ENCODE measurements around the gene FRAS1. TPM values are rescaled to one million over a fixed set of nuclear protein-coding genes. Genes with fewer than 3 reads are reported as not detected.

Gene FRAS1
- total RNA-seq, 2 experiments from 2014 or later: not detected

DNA sequence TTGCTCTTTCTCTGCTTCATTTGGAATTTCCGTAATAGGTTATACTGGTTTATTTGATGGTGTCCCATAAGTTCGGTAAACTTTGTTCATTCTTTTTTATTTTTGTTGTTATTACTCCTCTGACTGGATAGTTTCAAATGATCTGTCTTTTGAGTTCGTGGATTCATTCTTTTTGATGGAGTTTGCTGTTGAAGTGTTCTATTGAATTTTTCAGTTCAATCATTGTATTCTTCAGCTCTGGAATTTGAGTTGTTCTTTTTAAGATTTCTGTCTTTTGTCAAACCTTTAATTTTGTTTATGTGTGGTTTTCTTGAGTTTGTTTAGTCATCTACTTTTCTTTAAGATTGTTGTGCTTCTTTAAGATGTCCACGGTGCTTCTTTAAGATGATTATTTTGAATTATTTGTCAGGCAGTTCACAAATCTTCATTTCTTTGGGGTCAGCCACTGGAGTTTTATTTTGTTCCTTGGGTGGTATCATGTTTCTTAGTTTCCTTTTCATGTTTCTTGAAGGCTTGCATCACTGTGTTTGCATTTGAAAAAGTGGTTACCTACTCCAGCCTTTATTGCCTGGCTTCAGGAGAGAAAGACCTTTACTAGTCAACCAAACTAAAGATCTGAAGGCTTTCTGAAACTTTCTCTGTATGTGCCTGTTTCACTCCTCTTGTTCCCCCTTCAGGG is 339.6 kb downstream of the FRAS1 start:
- no peak for DNase-seq
- H3K27ac Mint-ChIP-seq: no peak overlapping the region
- no peaks in the 10 kb centered on the region for H3K36me3 Mint-ChIP-seq (ENCODE audit: low read depth)
- peaks cover 2% of the 10 kb centered on the region for H3K27me3 Mint-ChIP-seq
- ChIA-PET CTCF (no interaction called here), POLR2A (no interaction called here)
- H3K9me3 Mint-ChIP-seq: no peaks in the 10 kb centered on the region
- no peak overlapping the region for H3K4me3 Mint-ChIP-seq
- no peaks in the 10 kb centered on the region for H3K4me1 Mint-ChIP-seq

DNA sequence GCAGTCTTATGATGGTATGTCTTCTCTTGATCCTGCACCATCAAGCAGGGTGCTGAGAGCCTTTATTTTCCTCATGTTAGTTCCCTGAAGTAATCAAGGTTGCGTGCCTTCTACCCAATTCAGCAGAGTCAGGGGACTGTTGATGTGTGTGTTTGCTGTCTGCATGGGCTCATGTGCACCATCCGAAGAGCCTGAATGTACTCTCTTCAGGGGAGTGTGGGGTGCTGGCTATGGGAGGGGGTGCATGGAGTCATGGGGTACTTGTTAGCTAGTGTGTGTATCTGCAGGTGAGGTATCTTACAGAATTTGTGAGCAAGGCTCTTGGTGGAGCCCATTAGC is 340.1 kb downstream of the FRAS1 start:
- CTCF ChIA-PET: no interaction called here
- peaks cover 2% of the 10 kb centered on the region for H3K27me3 Mint-ChIP-seq
- no peak for DNase-seq
- H3K4me1 Mint-ChIP-seq: no peaks in the 10 kb centered on the region
- H3K27ac Mint-ChIP-seq: no peak overlapping the region
- no peaks in the 10 kb centered on the region for H3K9me3 Mint-ChIP-seq
- POLR2A ChIA-PET: no interaction called here
- no peaks in the 10 kb centered on the region for H3K36me3 Mint-ChIP-seq (ENCODE audit: low read depth)
- H3K4me3 Mint-ChIP-seq: no peak overlapping the region

DNA sequence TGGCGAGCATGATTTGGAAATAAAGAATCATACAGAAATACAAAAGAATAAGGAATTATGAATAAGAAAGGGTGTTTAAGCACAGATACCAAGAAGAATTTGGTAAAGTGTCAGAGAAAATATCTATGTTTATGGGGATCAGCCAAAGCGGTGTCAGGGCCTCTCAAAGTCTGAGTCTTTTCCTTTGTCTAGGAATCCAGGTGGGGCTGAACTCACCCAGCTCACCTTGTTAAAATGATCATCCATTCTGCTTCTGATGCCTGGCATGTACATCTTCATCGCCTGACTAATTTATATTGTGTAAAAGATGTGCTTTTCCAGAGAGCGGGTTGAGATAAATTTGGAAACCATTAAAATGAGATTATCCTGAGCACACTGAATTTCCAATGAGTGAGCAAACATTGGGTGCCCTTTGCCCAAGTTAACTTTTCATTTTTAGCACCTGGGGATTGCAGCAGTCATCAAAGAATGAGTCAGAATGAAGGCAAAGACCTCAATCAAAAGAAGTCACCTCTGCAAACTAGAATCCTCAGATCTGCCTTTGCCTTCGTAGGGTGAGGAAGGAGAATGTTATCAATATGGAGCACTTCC is 352.6 kb downstream of the FRAS1 start:
- DNase-seq: no peak
- no peaks in the 10 kb centered on the region for H3K4me1 Mint-ChIP-seq
- H3K4me3 Mint-ChIP-seq: no peak overlapping the region
- CTCF ChIA-PET: no interaction called here
- no peak overlapping the region for H3K27ac Mint-ChIP-seq
- no peaks in the 10 kb centered on the region for H3K9me3 Mint-ChIP-seq
- H3K36me3 Mint-ChIP-seq (ENCODE audit: low read depth): no peaks in the 10 kb centered on the region
- POLR2A ChIA-PET: no interaction called here
- H3K27me3 Mint-ChIP-seq: peaks cover 3% of the 10 kb centered on the region

DNA sequence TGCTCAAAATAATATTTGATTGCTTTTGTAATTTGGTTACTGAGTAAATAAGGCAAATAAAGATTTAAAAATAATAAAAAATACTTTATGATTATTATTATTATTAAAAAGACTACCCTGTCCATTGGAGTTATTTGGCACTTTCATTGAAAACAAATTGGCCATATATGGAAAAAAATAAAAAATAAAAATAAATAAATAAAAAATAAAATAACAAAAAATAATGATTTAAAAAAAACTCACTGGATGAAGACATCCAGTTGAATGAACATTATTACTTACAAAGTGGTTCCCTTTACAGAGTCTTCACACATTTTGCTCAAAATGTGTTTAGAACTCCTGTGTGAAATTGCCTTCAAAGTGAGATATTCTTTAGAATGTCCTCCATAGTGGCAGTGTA is 353.1 kb downstream of the FRAS1 start:
- no peaks in the 10 kb centered on the region for H3K36me3 Mint-ChIP-seq (ENCODE audit: low read depth)
- CTCF ChIA-PET: no interaction called here
- DNase-seq: no peak
- peaks cover 2% of the 10 kb centered on the region for H3K27me3 Mint-ChIP-seq
- no peaks in the 10 kb centered on the region for H3K9me3 Mint-ChIP-seq
- H3K27ac Mint-ChIP-seq: no peak overlapping the region
- no peak overlapping the region for H3K4me3 Mint-ChIP-seq
- POLR2A ChIA-PET: no interaction called here
- H3K4me1 Mint-ChIP-seq: no peaks in the 10 kb centered on the region

DNA sequence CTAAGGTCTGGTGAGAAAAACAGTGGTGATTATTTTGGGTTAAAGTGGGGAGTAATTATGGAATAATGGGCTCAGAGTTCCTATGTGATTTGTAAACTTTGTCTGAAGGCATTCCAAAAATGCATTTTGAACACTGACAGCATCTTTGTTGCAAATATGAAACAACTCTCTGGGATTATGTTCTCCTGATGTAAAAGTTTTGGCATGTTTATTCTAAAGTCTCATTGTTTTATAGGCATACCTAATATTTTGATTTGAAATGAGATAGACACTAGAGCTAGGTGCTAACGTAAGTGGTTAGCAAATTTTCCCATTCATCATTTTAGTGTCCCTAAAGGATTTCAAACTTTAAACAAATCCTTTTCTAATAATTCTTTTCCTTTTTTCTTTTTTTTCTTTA is 353.6 kb downstream of the FRAS1 start:
- H3K27me3 Mint-ChIP-seq: peaks cover 2% of the 10 kb centered on the region
- H3K27ac Mint-ChIP-seq: no peak overlapping the region
- ChIA-PET POLR2A (no interaction called here), CTCF (no interaction called here)
- H3K9me3 Mint-ChIP-seq: no peaks in the 10 kb centered on the region
- H3K4me1 Mint-ChIP-seq: no peaks in the 10 kb centered on the region
- H3K36me3 Mint-ChIP-seq (ENCODE audit: low read depth): no peaks in the 10 kb centered on the region
- DNase-seq: no peak
- H3K4me3 Mint-ChIP-seq: no peak overlapping the region

DNA sequence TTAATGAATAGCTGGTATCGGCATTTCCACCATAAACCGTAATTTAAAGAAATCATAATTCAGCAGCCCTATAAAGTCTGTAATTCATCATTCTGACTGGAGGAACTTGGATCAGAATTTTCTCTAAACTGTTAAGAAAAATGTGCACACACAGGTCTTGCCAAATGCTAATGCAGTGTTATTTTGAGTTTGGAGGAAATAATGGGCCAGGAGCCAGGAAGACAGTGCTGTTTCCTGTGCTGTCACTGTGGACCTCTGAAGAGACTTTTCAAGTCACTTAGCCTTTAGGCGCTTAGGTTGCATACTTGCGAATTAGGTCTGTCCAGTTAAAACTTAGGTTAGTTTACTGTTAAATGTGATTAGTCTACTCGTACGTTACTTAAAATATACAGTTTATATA is 357.0 kb downstream of the FRAS1 start:
- CTCF ChIA-PET: no interaction called here
- Mint-ChIP-seq H3K4me1 (no peaks in the 10 kb centered on the region), H3K27ac (no peak overlapping the region)

DNA sequence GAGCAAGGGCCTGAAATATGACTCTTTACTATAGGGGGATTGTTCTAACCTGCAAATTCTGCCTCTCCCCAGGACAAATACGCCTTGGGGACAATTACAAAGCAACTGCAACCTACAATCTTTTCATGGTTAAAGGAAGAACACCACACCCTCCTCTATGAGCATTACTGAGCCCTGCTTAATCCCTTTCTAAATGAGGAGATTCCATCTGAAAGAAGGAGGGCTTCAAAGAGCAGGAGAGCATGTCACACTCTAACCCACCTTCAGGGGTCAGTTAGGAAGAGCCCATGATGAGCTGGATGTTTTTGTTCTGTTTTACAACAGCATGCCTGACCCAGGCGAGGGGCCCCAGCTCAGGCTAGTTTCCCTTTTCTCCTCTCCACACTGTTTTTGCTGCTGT is 360.5 kb downstream of the FRAS1 start:
- no peak overlapping the region for H3K4me3 Mint-ChIP-seq
- H3K9me3 Mint-ChIP-seq: no peaks in the 10 kb centered on the region
- CTCF ChIA-PET: no interaction called here
- H3K4me1 Mint-ChIP-seq: no peaks in the 10 kb centered on the region
- H3K27ac Mint-ChIP-seq: no peak overlapping the region
- POLR2A ChIA-PET: no interaction called here
- peaks cover 9% of the 10 kb centered on the region for H3K27me3 Mint-ChIP-seq
- no peak for DNase-seq
- H3K36me3 Mint-ChIP-seq (ENCODE audit: low read depth): no peaks in the 10 kb centered on the region

More for the DNA sequence above, 357.0 kb downstream of the FRAS1 start:
- Mint-ChIP-seq H3K36me3 (ENCODE audit: low read depth) (no peaks in the 10 kb centered on the region), H3K4me3 (no peak overlapping the region), H3K9me3 (no peaks in the 10 kb centered on the region), H3K27me3 (peaks cover 9% of the 10 kb centered on the region)
- DNase-seq: no peak
- POLR2A ChIA-PET: no interaction called here

DNA sequence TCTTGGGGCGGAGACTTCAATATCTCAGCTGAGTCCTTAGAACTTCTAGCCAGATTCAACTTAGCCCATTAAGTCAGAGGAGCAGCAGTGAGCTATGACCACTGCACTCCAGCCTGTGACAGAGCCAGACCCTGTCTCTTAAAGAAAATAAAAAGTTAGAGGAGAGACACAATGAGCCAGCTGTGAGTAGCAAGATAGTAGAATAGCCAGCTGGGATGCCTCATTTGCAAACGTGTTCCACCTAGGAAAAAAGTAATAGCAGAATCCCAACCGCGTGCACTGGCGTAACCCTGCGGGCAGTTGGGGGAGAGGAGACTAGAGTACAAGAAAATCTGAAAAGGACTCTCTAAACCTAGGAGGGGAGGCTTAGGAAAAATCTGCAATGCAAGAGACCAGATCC is 361.3 kb downstream of the FRAS1 start:
- no peak for DNase-seq
- Mint-ChIP-seq H3K9me3 (no peaks in the 10 kb centered on the region), H3K4me1 (no peaks in the 10 kb centered on the region), H3K27ac (no peak overlapping the region), H3K36me3 (ENCODE audit: low read depth) (no peaks in the 10 kb centered on the region), H3K4me3 (no peak overlapping the region), H3K27me3 (peaks cover 8% of the 10 kb centered on the region)
- ChIA-PET CTCF (no interaction called here), POLR2A (no interaction called here)

DNA sequence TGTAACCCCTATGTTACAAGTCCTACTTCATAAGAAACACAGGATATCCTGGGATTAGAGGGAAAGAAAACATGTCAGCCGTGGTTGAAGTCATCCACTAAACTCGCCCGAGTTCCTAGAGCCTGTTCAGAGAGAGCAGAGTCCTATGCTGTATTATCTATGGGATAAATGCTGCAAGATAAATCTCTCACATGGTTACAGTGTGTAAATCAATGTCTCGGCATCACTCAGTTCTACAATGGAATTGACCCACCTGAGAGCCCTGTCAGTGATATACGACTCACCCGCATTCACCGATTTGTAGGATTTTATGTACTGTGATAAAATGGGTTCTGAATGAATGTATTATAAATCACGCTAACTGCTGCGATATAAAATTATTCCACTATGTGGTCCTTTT is 366.7 kb downstream of the FRAS1 start:
- no peaks in the 10 kb centered on the region for H3K4me1 Mint-ChIP-seq
- H3K27me3 Mint-ChIP-seq: peaks cover 7% of the 10 kb centered on the region
- no peak overlapping the region for H3K27ac Mint-ChIP-seq
- no peaks in the 10 kb centered on the region for H3K9me3 Mint-ChIP-seq
- H3K36me3 Mint-ChIP-seq (ENCODE audit: low read depth): no peaks in the 10 kb centered on the region
- ChIA-PET POLR2A (no interaction called here), CTCF (no interaction called here)
- DNase-seq: no peak
- H3K4me3 Mint-ChIP-seq: no peak overlapping the region

DNA sequence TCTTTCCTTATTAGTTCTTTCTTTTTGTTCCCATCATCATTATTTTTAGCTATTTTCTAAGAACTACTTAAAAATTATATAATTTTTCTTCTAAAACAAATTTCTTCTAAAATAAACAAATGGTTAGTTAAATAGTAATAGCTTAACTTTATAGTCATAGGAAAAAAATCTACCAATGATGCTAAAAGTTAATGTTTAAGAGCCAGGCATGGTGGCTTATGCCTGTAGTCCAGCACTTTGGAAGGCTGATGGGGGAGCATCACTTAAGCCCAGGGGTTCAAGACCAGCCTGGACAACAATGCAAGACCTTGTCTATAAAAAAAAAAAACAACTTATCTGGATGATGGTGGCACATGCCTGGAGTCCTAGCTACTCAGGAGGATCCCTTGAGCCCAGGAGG is 367.3 kb downstream of the FRAS1 start:
- peaks cover 7% of the 10 kb centered on the region for H3K27me3 Mint-ChIP-seq
- no peak overlapping the region for H3K4me3 Mint-ChIP-seq
- DNase-seq: no peak
- no peaks in the 10 kb centered on the region for H3K36me3 Mint-ChIP-seq (ENCODE audit: low read depth)
- H3K9me3 Mint-ChIP-seq: no peaks in the 10 kb centered on the region
- CTCF ChIA-PET: interaction anchor here (0.7 kb wide), 1 partner anchor 1209 kb away, joined by 3 read pairs; no protein-coding TSS in a partner anchor
- no peaks in the 10 kb centered on the region for H3K4me1 Mint-ChIP-seq
- POLR2A ChIA-PET: no interaction called here
- no peak overlapping the region for H3K27ac Mint-ChIP-seq

DNA sequence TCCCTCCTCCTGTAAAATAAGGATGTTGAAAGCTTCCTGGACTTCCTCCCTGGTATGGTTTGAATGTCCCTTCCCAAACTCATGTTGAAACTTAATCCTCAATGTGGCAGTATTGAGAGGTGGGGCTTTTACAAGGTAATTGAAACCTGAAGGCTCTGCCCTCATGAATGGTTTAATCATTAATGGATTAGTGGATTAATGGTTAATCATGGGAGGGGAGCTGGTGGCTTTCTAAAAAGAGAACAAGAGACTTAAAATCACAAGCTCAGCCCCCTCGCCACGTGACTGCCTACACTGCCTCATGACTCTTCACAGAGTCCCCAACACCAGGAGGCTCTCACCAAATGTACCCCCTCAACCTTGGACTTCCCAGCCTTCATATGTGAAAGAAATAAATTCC is 369.8 kb downstream of the FRAS1 start:
- no peak for DNase-seq
- Mint-ChIP-seq H3K36me3 (ENCODE audit: low read depth) (no peaks in the 10 kb centered on the region), H3K9me3 (no peaks in the 10 kb centered on the region), H3K4me1 (no peaks in the 10 kb centered on the region), H3K27ac (no peak overlapping the region), H3K4me3 (no peak overlapping the region), H3K27me3 (peaks cover 8% of the 10 kb centered on the region)
- CTCF ChIA-PET: no interaction called here
- POLR2A ChIA-PET: no interaction called here

DNA sequence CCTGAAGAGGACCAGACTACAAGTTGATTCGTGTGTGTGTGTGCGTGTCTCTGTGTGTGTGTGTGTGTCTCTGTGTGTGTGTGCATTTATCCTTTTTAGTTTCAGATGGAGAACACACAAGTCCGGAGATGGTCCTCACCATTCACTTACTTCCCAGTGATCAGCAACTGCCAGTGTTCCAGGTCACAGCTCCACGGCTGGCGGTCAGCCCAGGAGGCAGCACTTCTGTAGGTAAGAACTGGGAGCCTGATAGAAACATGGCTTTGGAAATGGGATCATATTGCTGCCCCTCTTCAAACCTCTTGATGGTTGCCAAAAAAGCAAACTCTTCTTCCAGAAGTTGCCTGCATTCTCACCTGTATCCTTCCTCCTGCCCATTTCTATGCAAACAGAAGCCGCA is 371.9 kb downstream of the FRAS1 start:
- no peak for DNase-seq
- no peaks in the 10 kb centered on the region for H3K9me3 Mint-ChIP-seq
- H3K4me1 Mint-ChIP-seq: no peaks in the 10 kb centered on the region
- peaks cover 15% of the 10 kb centered on the region for H3K27me3 Mint-ChIP-seq
- no peaks in the 10 kb centered on the region for H3K36me3 Mint-ChIP-seq (ENCODE audit: low read depth)
- H3K4me3 Mint-ChIP-seq: no peak overlapping the region
- ChIA-PET CTCF (no interaction called here), POLR2A (no interaction called here)
- H3K27ac Mint-ChIP-seq: no peak overlapping the region

DNA sequence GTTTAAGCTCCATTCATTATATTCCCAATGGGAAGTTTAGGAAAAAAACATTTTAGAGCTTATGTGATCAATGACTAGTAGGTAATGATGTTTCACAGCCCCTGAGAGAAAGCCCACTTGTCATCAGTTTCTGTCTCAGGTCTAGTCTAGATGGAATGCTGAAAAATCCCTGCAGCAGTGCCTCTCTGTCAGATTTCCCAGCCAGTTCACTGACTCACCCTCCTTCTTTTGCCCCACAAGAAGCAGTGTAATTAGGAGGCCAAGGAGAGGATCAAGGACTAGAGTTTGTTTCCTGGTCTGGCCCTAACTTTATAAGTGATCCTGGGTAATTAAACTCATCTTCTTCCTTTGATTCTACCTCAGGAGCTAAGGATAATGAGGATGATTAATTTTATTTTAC is 375.8 kb downstream of the FRAS1 start:
- Mint-ChIP-seq H3K27ac (no peak overlapping the region), H3K36me3 (ENCODE audit: low read depth) (no peaks in the 10 kb centered on the region), H3K4me1 (no peaks in the 10 kb centered on the region), H3K9me3 (no peaks in the 10 kb centered on the region), H3K27me3 (peaks cover 16% of the 10 kb centered on the region), H3K4me3 (no peak overlapping the region)
- no peak for DNase-seq
- POLR2A ChIA-PET: no interaction called here
- CTCF ChIA-PET: no interaction called here

DNA sequence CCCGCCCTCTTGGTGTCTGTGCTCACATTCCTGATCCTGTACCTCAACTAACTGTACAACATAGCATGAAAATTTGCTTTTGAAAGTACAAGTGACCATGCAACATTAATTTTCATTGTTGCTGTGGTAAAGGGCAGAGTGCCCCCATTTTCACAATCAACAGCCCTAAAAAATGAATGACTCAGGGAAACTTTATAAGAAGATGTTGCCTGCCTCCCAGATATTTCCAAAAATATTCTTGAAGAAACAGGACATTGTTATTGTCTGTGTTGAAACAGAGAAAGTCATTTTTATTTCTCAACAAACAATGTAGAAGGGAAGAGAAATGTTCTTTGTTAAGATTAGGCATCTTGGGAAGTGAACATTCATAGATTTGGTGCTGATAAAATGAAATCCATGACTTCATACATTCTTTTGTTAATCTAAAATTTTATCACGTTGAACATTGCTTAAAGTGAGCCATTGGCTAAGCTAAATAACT is 380.5 kb downstream of the FRAS1 start:
- ChIA-PET POLR2A (no interaction called here), CTCF (no interaction called here)
- Mint-ChIP-seq H3K27me3 (peaks cover 15% of the 10 kb centered on the region), H3K4me3 (no peak overlapping the region), H3K27ac (no peak overlapping the region), H3K9me3 (no peaks in the 10 kb centered on the region), H3K4me1 (no peaks in the 10 kb centered on the region), H3K36me3 (ENCODE audit: low read depth) (no peaks in the 10 kb centered on the region)
- DNase-seq: no peak
